Hindlimb muscle (tissue), 1 donor: ENCODE data around the gene CLEC17A. TPM values are rescaled to one million over a fixed set of nuclear protein-coding genes. Genes with fewer than 3 reads are reported as not detected.
"Not testable (repeated sequence)": the region's sequence is repeated elsewhere in the genome, so short reads cannot be mapped to it uniquely, and the experiment has no call there.

Source experiments
- DNase-seq: peaks from one replicate; pipeline ENCODE4 v3.0.0-alpha.2; 2013
- polyA plus RNA-seq: library from polyadenylated mRNA; unstranded; fragments of 120-200 nt; gene quantifications from one replicate; pipeline ENCODE4 v1.2.1, GENCODE V29; 2013; ENCODE audit not compliant: insufficient read length

Gene CLEC17A
- polyA plus RNA-seq, 1 donor = not detected

DNA sequence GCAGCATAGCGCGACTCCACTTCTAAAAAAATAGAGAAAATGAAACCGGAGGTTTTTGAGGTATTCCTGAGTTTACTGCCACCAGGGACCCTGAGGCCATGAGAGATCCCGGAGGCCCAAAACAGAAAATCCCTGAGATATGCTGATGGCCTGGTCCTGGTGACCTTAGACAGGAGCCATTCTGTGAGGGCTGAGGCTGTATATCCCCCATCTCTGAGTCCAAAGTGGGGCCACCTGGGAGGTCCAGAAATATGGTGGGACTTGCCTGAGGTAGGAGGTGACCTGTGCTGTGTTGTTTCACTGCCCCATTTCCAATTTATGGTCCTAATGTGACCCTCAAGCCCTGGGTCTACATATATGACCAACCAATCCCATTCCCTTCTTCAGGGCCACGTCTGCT is 1.5 kb downstream of the CLEC17A start:
- DNase-seq = not testable (repeated sequence)

- DNase-seq = not testable (repeated sequence)
Observed at GRCh38 chr19:14585187-14585586, 2.3 kb downstream of the CLEC17A start.

DNA sequence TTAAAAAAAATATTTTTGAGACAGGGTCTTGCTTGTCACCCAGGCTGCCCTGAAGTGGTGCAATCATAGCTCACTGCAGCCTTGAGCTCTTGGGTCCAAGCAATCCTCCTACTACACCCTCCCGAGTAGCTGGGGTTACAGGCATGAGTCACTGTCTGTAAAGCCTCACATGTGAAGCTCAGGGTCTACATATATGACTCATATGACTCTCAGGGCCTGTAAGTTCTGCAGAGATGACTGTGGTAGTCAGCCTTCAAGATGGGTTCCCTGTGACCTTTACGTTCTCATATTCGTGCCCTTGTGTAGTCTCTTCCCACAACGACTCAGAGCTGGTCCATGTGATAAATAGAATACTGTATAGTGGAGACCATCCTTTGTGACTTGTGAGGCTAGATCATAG is 6.5 kb downstream of the CLEC17A start:
- DNase-seq = not testable (repeated sequence)

GRCh38 chr19:14595558-14595957 is 12.7 kb downstream of the CLEC17A start:
- DNase-seq = no peak

DNA sequence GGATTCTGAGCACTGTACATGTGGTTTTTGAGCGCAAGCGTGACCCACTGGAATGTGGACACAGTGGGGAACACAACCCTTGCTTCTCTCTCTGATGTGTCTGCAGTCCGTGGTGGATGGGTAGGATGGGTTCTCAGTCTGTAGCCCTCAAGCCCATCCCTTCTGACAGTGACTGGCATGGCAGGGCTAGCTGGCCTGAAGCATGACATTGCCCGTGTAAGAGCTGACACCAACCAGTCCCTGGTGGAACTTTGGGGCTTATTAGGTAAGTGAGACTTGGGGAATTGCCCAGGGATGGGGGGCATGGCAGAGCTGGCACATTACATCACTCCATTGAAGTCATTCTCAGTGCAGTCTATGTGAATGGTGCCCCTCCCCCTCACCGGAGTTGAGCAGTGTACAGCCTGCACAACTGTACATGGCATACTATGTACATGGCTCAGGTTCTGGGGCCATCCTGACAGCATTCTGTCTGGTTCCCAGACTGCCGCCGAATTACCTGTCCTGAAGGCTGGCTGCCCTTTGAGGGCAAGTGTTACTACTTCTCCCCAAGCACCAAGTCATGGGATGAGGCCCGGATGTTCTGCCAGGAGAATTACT is 16.8 kb downstream of the CLEC17A start:
- no peak for DNase-seq

- no peak for DNase-seq
Observed at GRCh38 chr19:14603990-14604387, 21.1 kb downstream of the CLEC17A start.

DNA sequence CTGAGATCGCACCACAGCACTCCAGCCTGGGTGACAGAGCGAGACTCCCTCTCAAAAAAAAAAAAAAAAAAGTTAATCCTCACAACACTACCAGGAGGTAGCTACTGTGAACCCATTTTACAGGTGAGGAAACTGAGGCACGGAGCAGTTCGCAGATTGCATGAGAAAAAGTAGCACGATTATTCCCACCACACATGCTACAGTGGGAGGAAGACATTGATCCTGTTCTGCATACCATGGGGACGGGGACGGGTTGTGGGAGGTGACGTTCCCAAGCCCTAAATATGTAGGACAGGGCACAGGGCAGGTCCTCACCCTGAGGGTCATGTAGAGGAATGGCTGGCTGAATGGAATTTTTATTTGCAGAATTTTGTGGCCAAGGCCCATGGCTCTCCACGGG is 23.7 kb downstream of the CLEC17A start:
- DNase-seq = no peak

GRCh38 chr19:14611051-14611450 is 28.2 kb downstream of the CLEC17A start:
- no peak for DNase-seq

DNA sequence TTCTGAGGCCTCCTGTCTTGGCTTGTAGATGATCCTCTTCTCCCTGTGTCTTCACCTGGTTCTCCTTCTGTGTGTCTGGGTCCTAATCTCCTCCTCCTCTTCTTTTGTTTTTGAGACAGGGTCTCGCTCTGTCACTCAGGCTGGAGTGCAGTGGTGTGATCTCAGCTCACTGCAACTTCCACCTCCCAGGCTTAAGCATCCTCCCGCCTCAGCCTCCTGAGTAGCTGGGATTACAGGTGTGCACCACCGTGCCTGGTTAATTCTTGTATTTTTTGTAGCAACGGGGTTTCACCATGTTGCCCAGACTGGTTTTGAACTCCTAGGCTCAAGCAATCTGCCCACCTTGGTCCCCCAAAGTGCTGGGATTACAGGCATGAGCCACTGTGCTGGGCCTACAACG is 29.4 kb downstream of the CLEC17A start:
- not testable (repeated sequence) for DNase-seq

DNA sequence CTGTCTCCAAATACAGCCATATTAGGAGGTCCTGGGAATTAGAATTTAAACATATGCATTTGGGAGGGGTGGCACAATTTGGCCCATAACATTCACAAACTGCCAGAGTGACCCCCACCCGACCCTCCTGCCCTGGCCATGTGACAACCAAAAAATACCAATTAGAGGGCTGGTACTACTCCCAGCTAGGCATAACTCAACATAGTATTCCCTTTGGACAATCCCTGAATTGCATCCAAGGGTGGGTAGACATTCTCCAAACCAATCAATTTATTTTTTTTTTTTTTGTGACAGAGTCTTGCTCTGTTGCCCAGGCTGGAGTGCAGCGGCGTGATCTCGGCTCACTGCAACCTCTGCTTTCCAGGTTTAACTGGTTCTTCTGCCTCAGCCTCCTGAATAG is 29.8 kb downstream of the CLEC17A start:
- DNase-seq = no peak

GRCh38 chr19:14613399-14614098 is 30.7 kb downstream of the CLEC17A start:
- not testable (repeated sequence) for DNase-seq

DNA sequence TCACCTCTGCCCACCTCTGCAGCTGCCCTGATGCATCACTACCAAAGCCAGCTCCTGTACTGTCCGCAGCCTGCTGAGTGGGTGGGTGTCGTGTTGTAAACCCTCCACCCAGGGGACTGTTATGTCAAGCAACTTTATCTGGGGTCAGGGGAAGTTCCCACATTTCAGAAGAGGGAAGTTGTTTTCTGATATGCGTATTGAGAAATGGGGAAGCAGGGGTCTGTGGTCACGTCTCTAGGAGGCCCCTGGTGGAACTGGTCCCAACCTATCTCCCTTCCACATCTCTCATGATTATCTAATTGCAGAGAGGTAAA is 31.2 kb downstream of the CLEC17A start:
- DNase-seq = peak; percentile 5

GRCh38 chr19:14615623-14616022 is 32.7 kb downstream of the CLEC17A start:
- no peak for DNase-seq

- DNase-seq = no peak
Observed at GRCh38 chr19:14616407-14616806, 33.5 kb downstream of the CLEC17A start.

- no peak for DNase-seq
Observed at GRCh38 chr19:14619404-14619803, 36.5 kb downstream of the CLEC17A start.

- DNase-seq = not testable (repeated sequence)
Observed at GRCh38 chr19:14624491-14624890, 41.6 kb downstream of the CLEC17A start.

DNA sequence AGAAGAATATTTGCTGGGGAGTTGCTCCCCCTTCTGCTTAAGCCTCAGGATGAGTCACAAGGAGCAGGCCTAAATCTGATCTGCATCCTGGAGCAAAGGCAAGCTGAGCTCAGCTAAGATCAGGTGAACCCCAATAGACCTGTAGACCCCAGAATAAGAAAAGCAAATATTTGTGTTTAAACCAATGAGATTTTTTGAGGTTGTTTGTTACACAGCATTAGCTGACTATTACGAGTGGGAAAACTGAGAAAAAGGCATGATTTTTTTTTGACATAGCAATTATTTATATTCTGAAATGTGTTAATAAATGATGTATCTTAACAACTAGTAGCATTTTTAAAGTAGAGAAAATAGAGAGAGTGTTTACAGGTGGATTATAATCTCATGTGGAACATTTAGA is 46.7 kb downstream of the CLEC17A start:
- no peak for DNase-seq

DNA sequence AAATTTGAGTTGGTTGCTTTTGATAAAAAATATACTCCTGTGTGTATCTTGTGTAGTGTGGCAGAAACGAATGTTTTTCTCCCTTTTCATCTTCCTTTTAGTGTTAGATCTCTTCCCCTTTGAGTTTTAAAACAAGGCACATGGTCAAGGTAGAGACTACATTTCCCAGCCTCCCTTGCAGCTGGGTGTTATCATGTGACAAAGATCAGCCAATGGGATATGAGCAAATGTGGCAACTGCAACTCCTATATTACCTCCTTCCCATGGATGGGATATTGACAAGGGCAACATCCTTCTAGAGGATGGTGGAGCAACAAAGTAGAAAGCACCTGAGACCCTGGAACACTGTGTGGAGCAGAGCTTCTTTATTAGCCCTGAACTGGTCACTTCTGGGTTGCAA is 49.4 kb downstream of the CLEC17A start:
- DNase-seq = no peak

- no peak for DNase-seq
Observed at GRCh38 chr19:14639536-14640277, 56.8 kb downstream of the CLEC17A start.

- DNase-seq = no peak
Observed at GRCh38 chr19:14648506-14648905, 65.6 kb downstream of the CLEC17A start.

GRCh38 chr19:14649020-14649419 is 66.1 kb downstream of the CLEC17A start:
- no peak for DNase-seq

- DNase-seq = no peak
Observed at GRCh38 chr19:14650161-14650560, 67.3 kb downstream of the CLEC17A start.

DNA sequence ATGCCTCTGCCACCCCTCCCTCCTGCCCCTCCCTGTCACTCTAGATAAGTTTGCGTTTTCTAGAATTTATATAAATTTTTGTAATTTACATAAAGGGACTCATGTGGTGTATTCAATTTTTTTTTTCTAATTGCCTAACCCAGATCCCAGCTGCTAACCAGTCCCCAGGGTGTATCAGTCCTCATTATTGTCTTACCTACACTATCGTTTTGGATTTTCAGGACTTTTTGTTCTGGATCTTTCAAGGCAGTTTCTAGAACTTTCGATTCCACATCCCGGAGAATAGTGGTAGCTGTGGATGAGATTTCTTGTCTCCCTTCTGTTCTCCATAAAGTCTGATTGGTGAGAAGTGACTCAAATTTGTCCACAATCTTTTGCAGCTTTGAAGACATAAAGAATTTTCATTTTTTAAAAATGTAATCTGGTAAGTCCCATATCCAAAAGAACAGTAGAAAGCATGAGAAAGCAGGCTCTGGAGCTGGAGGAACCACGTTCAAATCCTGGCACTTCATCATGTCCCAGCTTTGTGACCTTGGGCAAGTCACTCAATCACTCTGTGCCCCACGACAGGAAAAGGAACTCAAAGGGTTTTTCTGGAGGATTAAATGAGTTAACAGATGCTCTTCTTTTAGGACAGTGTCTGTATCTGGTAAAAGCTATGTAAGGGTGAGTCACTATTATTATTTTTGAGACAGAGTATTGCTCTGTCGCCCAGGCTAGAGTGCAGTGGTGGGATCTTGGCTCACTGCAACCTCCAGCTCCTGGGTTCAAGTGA is 72.1 kb downstream of the CLEC17A start:
- no peak for DNase-seq
